Activated CD8-positive, alpha-beta T cell treated with anti-CD3 and anti-CD28 coated beads for 36 hours (primary cell): ENCODE data around the gene KCNMB4. TPM values are rescaled to one million over a fixed set of nuclear protein-coding genes. Genes with fewer than 3 reads are reported as not detected.

ENCODE experiments used
- ATAC-seq: fragments of 200-7000 bp; cut with Tn5 transposase; one replicate; pipeline ENCODE4 v1.10.0; 2021; ENCODE audit warnings: mild to moderate bottlenecking, moderate library complexity
- CTCF ChIA-PET: fragments of 350-600 bp; sonication (Branson Sonifier 250); formaldehyde crosslinking; loops from one replicate; lab custom pipeline; 2021; ENCODE audit warnings: antibody characterized with exemption; lab: Charles Lee
- POLR2A ChIA-PET: fragments of 350-600 bp; sonication (Branson Sonifier 250); formaldehyde crosslinking; loops from one replicate; lab custom pipeline; 2021; ENCODE audit warnings: antibody characterized with exemption; lab: Charles Lee
- DNase-seq: peaks from one replicate; pipeline ENCODE4 v3.0.0-alpha.2; 2020
- H3K27ac Mint-ChIP-seq: one replicate; pipeline ENCODE4 v1.8.0; 2021; ENCODE audit warnings: mild to moderate bottlenecking, mixed read lengths
- H3K27me3 Mint-ChIP-seq: one replicate; pipeline ENCODE4 v1.8.0; 2021; ENCODE audit warnings: mixed read lengths
- H3K36me3 Mint-ChIP-seq: one replicate; pipeline ENCODE4 v1.8.0; 2021; ENCODE audit warnings: low read depth, mixed read lengths
- H3K4me1 Mint-ChIP-seq: one replicate; pipeline ENCODE4 v1.8.0; 2021; ENCODE audit warnings: low read depth, mixed read lengths
- H3K4me3 Mint-ChIP-seq: one replicate; pipeline ENCODE4 v1.8.0; 2021; ENCODE audit warnings: mild to moderate bottlenecking, moderate library complexity, mixed read lengths
- H3K9me3 Mint-ChIP-seq: one replicate; pipeline ENCODE4 v1.8.0; 2021; ENCODE audit warnings: mixed read lengths
- CTCF ChIP-seq: fragments of 200-600 bp; IDR thresholded peaks from one replicate; pipeline ENCODE4 v1.8.0; 2022; ENCODE audit warnings: antibody characterized with exemption, mild to moderate bottlenecking
- intact Hi-C: fragments of 100-400 bp; cut with micrococcal nuclease; formaldehyde crosslinking; loops from one replicate; pipeline ENCODE4 v1.10.0; 2022
- total RNA-seq, 2 experiments: library from RNA; stranded (reverse); gene quantifications; one replicate each; pipeline ENCODE4 v1.2.3, GENCODE V29; 2021

KCNMB4 gene
- total RNA-seq, 2 experiments from 2014 or later, result 1.0 to 1.3 TPM

- no peak overlapping the region for H3K4me3 Mint-ChIP-seq
- H3K36me3 Mint-ChIP-seq, result no peaks in the 10 kb centered on the region
- ATAC-seq, result peak; percentile 30
- intact Hi-C loops, result no loop called here
- peaks cover 6% of the 10 kb centered on the region for H3K4me1 Mint-ChIP-seq
- POLR2A ChIA-PET, result no interaction called here
- H3K27ac Mint-ChIP-seq, result no peak overlapping the region
- H3K27me3 Mint-ChIP-seq, result no peaks in the 10 kb centered on the region
- peak; percentile 13 for DNase-seq
- TF ChIP-seq CTCF, result no peak
- CTCF ChIA-PET, result no interaction called here
- no peaks in the 10 kb centered on the region for H3K9me3 Mint-ChIP-seq
Observed at GRCh38 chr12:70418101-70418500, 52.0 kb downstream of the KCNMB4 start.

- DNase-seq, result no peak
- no peaks in the 10 kb centered on the region for H3K27me3 Mint-ChIP-seq
- no peaks in the 10 kb centered on the region for H3K36me3 Mint-ChIP-seq
- H3K9me3 Mint-ChIP-seq, result no peaks in the 10 kb centered on the region
- H3K4me1 Mint-ChIP-seq, result no peaks in the 10 kb centered on the region
- ATAC-seq, result no peak
- TF ChIP-seq CTCF, result no peak
- CTCF ChIA-PET, result interaction anchor here (1.1 kb wide), 1 partner anchor 17 kb away, joined by 3 read pairs; no protein-coding TSS in a partner anchor
- no peak overlapping the region for H3K27ac Mint-ChIP-seq
- no peak overlapping the region for H3K4me3 Mint-ChIP-seq
- POLR2A ChIA-PET, result no interaction called here
- intact Hi-C loops, result no loop called here
Observed at GRCh38 chr12:70422631-70423030, 56.5 kb downstream of the KCNMB4 start.

GRCh38 chr12:70426620-70427019 lies 60.5 kb downstream of the KCNMB4 start:
- intact Hi-C loops, result no loop called here
- Mint-ChIP-seq H3K4me3 (no peak overlapping the region), H3K36me3 (no peaks in the 10 kb centered on the region), H3K4me1 (no peaks in the 10 kb centered on the region), H3K27ac (no peak overlapping the region), H3K27me3 (no peaks in the 10 kb centered on the region), H3K9me3 (no peaks in the 10 kb centered on the region)
- TF ChIP-seq CTCF, result no peak
- CTCF ChIA-PET, result no interaction called here
- DNase-seq (no peak), ATAC-seq (no peak)
- POLR2A ChIA-PET, result no interaction called here

- CTCF ChIA-PET, result no interaction called here
- no peak for ATAC-seq
- POLR2A ChIA-PET, result no interaction called here
- Mint-ChIP-seq H3K27me3 (no peaks in the 10 kb centered on the region), H3K4me3 (no peak overlapping the region), H3K9me3 (no peaks in the 10 kb centered on the region), H3K36me3 (no peaks in the 10 kb centered on the region), H3K4me1 (no peaks in the 10 kb centered on the region), H3K27ac (no peak overlapping the region)
- DNase-seq, result no peak
- TF ChIP-seq CTCF, result no peak
- intact Hi-C loops, result no loop called here
Observed at GRCh38 chr12:70427611-70428010, 61.5 kb downstream of the KCNMB4 start.

- Mint-ChIP-seq H3K27ac (no peak overlapping the region), H3K36me3 (no peaks in the 10 kb centered on the region), H3K27me3 (no peaks in the 10 kb centered on the region), H3K4me3 (no peak overlapping the region), H3K9me3 (no peaks in the 10 kb centered on the region), H3K4me1 (no peaks in the 10 kb centered on the region)
- ATAC-seq (no peak), DNase-seq (no peak)
- no peak for TF ChIP-seq CTCF
- POLR2A ChIA-PET, result no interaction called here
- intact Hi-C loops, result no loop called here
- CTCF ChIA-PET, result no interaction called here
Observed at GRCh38 chr12:70430400-70430799, 64.3 kb downstream of the KCNMB4 start.
